Activated T-helper 1 cell treated with anti-CD3 and anti-CD28 coated beads, Interleukin-12 subunit alpha, Interleukin-12 subunit beta, Interleukin-2, Interleukin-4 antibody, amounts not matched to agents 30 ng/mL and 10 ng/mL and 1 ng/mL, durations not matched to agents 14 hours and 24 hours and 36 hours (primary cell): ENCODE measurements around the gene CACNA1E. TPM values are rescaled to one million over a fixed set of nuclear protein-coding genes. Genes with fewer than 3 reads are reported as not detected.

Experiments used
- DNase-seq: peaks from one replicate; pipeline ENCODE4 v3.0.0; 2021; ENCODE audit warnings: low spot score
- H3K27ac Mint-ChIP-seq: one replicate; pipeline ENCODE4 v1.8.0; 2021; ENCODE audit warnings: mild to moderate bottlenecking, mixed read lengths
- H3K27me3 Mint-ChIP-seq: one replicate; pipeline ENCODE4 v1.8.0; 2022; ENCODE audit warnings: mild to moderate bottlenecking, moderate library complexity, mixed read lengths; ENCODE audit not compliant: insufficient read depth
- H3K36me3 Mint-ChIP-seq: one replicate; pipeline ENCODE4 v1.8.0; 2021; ENCODE audit warnings: low read depth, mixed read lengths
- H3K4me1 Mint-ChIP-seq: one replicate; pipeline ENCODE4 v1.8.0; 2021; ENCODE audit warnings: low read depth, mixed read lengths
- H3K4me3 Mint-ChIP-seq: one replicate; pipeline ENCODE4 v1.8.0; 2021; ENCODE audit warnings: mild to moderate bottlenecking, moderate library complexity, mixed read lengths
- H3K9me3 Mint-ChIP-seq: one replicate; pipeline ENCODE4 v1.8.0; 2021; ENCODE audit warnings: mixed read lengths
- intact Hi-C: fragments of 100-400 bp; cut with micrococcal nuclease; formaldehyde crosslinking; loops from one replicate; pipeline ENCODE4 v1.15.1; 2024
- total RNA-seq: library from RNA; stranded (reverse); gene quantifications from 2 replicates; pipeline ENCODE4 v1.2.3, GENCODE V29; 2022

Gene CACNA1E
- total RNA-seq, 1 donor from 2014 or later = not detected

DNA sequence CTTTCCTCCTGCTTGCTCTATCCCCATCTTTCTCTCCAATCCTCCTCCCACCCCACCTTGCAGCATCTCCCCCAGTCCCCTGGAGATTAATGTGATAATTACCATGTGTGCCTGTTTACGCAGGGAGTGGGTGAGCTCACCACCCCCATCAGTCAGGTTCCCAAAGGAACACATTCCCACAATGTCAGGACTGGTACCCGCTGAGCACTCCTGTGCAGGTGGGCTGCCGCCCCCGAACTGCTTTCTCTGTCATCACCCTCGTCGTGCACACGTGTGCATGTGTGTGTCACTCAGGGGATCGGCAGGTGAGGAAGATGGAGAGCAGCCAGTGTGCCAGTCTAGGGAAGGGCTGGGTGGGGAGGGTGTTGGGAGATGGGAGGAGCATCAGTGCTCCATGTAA lies 163.4 kb downstream of the CACNA1E start:
- DNase-seq = no peak
- intact Hi-C loops = no loop called here
- Mint-ChIP-seq H3K27ac (no peak overlapping the region), H3K27me3 (peaks cover 4% of the 10 kb centered on the region), H3K9me3 (no peaks in the 10 kb centered on the region), H3K4me3 (no peak overlapping the region), H3K36me3 (no peaks in the 10 kb centered on the region), H3K4me1 (no peaks in the 10 kb centered on the region)

GRCh38 chr1:181647314-181648035 lies 164.2 kb downstream of the CACNA1E start:
- Mint-ChIP-seq H3K4me3 (no peak overlapping the region), H3K36me3 (no peaks in the 10 kb centered on the region), H3K4me1 (no peaks in the 10 kb centered on the region), H3K9me3 (no peaks in the 10 kb centered on the region), H3K27me3 (peaks cover 6% of the 10 kb centered on the region), H3K27ac (no peak overlapping the region)
- intact Hi-C loops = no loop called here
- DNase-seq = no peak

DNA sequence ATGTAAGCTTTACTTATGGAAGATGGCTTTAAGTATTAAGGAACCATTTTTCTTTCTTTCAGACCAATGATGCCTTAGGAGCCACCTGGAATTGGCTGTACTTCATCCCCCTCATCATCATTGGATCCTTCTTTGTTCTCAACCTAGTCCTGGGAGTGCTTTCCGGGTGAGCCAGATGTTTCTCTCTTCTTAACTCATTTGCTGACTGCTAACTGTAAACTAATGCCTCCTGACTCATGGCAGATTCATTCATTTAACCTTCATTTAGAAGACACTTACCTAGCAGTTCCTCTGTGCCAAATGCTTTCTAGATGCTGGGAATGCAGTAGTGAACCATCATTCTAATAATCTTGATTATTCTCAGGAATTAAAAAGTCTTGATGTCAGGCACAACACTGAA lies 168.0 kb downstream of the CACNA1E start:
- Mint-ChIP-seq H3K27ac (no peak overlapping the region), H3K9me3 (no peaks in the 10 kb centered on the region), H3K4me1 (no peaks in the 10 kb centered on the region), H3K4me3 (no peak overlapping the region), H3K27me3 (peaks cover 6% of the 10 kb centered on the region), H3K36me3 (no peaks in the 10 kb centered on the region)
- no peak for DNase-seq
- intact Hi-C loops = no loop called here

- Mint-ChIP-seq H3K27ac (no peak overlapping the region), H3K36me3 (no peaks in the 10 kb centered on the region), H3K27me3 (peaks cover 7% of the 10 kb centered on the region), H3K4me1 (no peaks in the 10 kb centered on the region), H3K9me3 (no peaks in the 10 kb centered on the region), H3K4me3 (no peak overlapping the region)
- no peak for DNase-seq
- intact Hi-C loops = no loop called here
Observed at GRCh38 chr1:181655756-181656155, 172.4 kb downstream of the CACNA1E start.

- no peak overlapping the region for H3K27ac Mint-ChIP-seq
- no peaks in the 10 kb centered on the region for H3K9me3 Mint-ChIP-seq
- no peaks in the 10 kb centered on the region for H3K36me3 Mint-ChIP-seq
- peaks cover 7% of the 10 kb centered on the region for H3K27me3 Mint-ChIP-seq
- intact Hi-C loops = no loop called here
- no peaks in the 10 kb centered on the region for H3K4me1 Mint-ChIP-seq
- no peak overlapping the region for H3K4me3 Mint-ChIP-seq
- no peak for DNase-seq
Observed at GRCh38 chr1:181656491-181656890, 173.2 kb downstream of the CACNA1E start.

GRCh38 chr1:181658581-181658980 lies 175.3 kb downstream of the CACNA1E start:
- intact Hi-C loops = no loop called here
- H3K27me3 Mint-ChIP-seq = peaks cover 5% of the 10 kb centered on the region
- no peak for DNase-seq
- no peaks in the 10 kb centered on the region for H3K9me3 Mint-ChIP-seq
- no peaks in the 10 kb centered on the region for H3K4me1 Mint-ChIP-seq
- H3K4me3 Mint-ChIP-seq = no peak overlapping the region
- H3K27ac Mint-ChIP-seq = no peak overlapping the region
- no peaks in the 10 kb centered on the region for H3K36me3 Mint-ChIP-seq

DNA sequence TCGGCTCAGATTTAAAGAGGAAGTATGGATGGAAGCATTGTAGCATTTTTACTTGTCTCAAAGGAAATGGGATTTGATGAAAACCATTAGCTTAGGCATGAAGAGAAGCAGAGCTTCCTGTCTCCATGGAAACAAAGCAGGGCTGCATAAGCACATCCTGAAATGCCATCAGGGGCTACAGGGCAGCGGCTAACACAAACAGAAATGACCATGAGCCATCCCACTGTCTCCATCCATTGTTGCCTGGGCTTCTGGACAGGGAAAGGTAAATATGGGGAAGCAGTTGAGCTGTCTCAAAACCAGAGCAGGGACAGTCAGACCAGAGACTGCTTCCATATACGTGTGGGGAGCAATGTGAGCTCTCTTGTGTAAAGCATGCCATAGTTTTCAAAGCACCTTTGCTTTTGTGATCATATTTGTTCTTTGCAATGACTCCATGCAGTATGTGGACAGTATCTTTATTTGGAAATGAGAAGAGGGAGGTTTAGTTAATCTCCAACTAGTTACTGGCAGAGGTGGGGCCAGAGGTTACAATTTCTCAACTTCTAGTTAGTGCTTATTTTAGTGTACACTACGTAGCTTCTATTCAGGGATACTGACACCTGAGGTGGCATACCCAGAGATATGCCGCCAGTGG lies 176.1 kb downstream of the CACNA1E start:
- no peak for DNase-seq
- H3K4me1 Mint-ChIP-seq = no peaks in the 10 kb centered on the region
- H3K4me3 Mint-ChIP-seq = no peak overlapping the region
- H3K27me3 Mint-ChIP-seq = peaks cover 5% of the 10 kb centered on the region
- no peaks in the 10 kb centered on the region for H3K9me3 Mint-ChIP-seq
- no peaks in the 10 kb centered on the region for H3K36me3 Mint-ChIP-seq
- H3K27ac Mint-ChIP-seq = no peak overlapping the region
- intact Hi-C loops = no loop called here

DNA sequence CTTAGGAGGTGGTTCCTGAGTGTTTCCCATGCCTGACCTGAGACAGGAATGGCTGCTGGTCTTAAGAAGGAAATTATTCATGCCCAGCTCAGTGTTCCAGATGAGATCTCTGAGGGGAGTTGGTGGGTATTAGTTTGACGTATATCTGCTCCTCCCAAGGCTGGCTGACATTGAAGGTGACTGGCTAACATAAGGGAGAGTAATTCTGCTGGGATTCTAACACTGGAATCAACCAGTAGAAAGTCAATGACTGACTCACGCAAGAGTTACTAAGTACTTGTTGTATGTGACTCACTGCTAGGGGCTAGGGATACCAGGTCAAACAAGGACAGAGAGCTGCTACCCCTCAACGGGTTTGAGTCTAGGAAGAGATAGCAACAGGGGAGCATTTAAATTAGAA lies 177.3 kb downstream of the CACNA1E start:
- DNase-seq = no peak
- H3K27me3 Mint-ChIP-seq = peaks cover 5% of the 10 kb centered on the region
- intact Hi-C loops = no loop called here
- no peaks in the 10 kb centered on the region for H3K9me3 Mint-ChIP-seq
- no peak overlapping the region for H3K4me3 Mint-ChIP-seq
- no peaks in the 10 kb centered on the region for H3K4me1 Mint-ChIP-seq
- H3K36me3 Mint-ChIP-seq = no peaks in the 10 kb centered on the region
- H3K27ac Mint-ChIP-seq = no peak overlapping the region

DNA sequence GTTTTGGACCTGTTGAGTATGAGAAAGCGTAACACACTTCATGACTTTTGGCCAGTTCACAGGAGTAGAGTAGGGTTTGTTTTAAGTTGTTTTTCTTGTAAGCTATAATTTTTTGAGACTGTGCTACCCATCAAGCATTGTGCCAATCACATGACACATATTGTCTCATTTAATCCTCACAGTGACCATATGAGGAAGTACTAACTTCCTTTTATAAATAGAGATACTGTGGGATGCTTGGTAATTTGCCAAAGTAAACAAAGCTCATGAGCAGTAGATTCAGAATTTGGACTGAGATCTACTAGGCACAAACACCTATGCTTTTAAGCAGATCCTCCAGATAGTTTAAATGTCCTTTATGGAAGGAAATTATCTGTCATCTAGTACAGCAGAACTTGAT lies 178.3 kb downstream of the CACNA1E start:
- Mint-ChIP-seq H3K4me1 (no peaks in the 10 kb centered on the region), H3K9me3 (no peaks in the 10 kb centered on the region), H3K27me3 (peaks cover 10% of the 10 kb centered on the region), H3K27ac (no peak overlapping the region), H3K36me3 (no peaks in the 10 kb centered on the region), H3K4me3 (no peak overlapping the region)
- DNase-seq = no peak
- intact Hi-C loops = no loop called here

GRCh38 chr1:181662606-181663005 lies 179.3 kb downstream of the CACNA1E start:
- H3K4me3 Mint-ChIP-seq = no peak overlapping the region
- H3K36me3 Mint-ChIP-seq = no peaks in the 10 kb centered on the region
- no peaks in the 10 kb centered on the region for H3K9me3 Mint-ChIP-seq
- H3K4me1 Mint-ChIP-seq = no peaks in the 10 kb centered on the region
- H3K27ac Mint-ChIP-seq = no peak overlapping the region
- DNase-seq = no peak
- peaks cover 10% of the 10 kb centered on the region for H3K27me3 Mint-ChIP-seq
- intact Hi-C loops = no loop called here

- H3K4me3 Mint-ChIP-seq = no peak overlapping the region
- DNase-seq = no peak
- intact Hi-C loops = no loop called here
- no peaks in the 10 kb centered on the region for H3K9me3 Mint-ChIP-seq
- no peak overlapping the region for H3K27ac Mint-ChIP-seq
- H3K36me3 Mint-ChIP-seq = no peaks in the 10 kb centered on the region
- no peaks in the 10 kb centered on the region for H3K4me1 Mint-ChIP-seq
- H3K27me3 Mint-ChIP-seq = peaks cover 8% of the 10 kb centered on the region
Observed at GRCh38 chr1:181664543-181664942, 181.2 kb downstream of the CACNA1E start.

- intact Hi-C loops = no loop called here
- no peaks in the 10 kb centered on the region for H3K36me3 Mint-ChIP-seq
- H3K9me3 Mint-ChIP-seq = no peaks in the 10 kb centered on the region
- no peak overlapping the region for H3K27ac Mint-ChIP-seq
- no peak overlapping the region for H3K4me3 Mint-ChIP-seq
- DNase-seq = no peak
- H3K27me3 Mint-ChIP-seq = peaks cover 5% of the 10 kb centered on the region
- no peaks in the 10 kb centered on the region for H3K4me1 Mint-ChIP-seq
Observed at GRCh38 chr1:181669246-181669645, 185.9 kb downstream of the CACNA1E start.

DNA sequence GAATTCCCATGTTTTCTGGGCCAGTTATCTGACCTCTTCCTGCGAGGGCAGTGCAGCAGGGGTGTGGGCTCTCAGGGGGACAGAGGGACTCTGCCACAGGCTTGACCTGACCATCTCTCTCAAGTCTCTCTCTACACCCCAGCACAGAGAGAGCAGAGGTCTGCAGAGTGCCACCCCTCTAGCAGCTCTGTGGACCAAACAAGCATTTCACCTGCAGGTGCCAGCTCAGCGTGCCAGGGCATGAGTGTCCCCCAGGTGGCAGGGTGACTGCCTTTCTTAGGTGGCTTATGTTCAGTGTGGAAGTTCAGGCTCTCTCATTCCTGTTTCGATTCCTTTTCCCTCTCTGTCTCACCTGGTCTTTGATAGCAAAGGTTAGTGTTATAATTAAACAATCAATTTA lies 191.3 kb downstream of the CACNA1E start:
- Mint-ChIP-seq H3K4me1 (no peaks in the 10 kb centered on the region), H3K36me3 (no peaks in the 10 kb centered on the region), H3K4me3 (no peak overlapping the region), H3K27me3 (no peaks in the 10 kb centered on the region), H3K27ac (no peak overlapping the region), H3K9me3 (no peaks in the 10 kb centered on the region)
- intact Hi-C loops = no loop called here
- DNase-seq = no peak
